GM23248 (cell line): ENCODE data around the gene RNF130.

ENCODE experiments used
- EZH2 ChIP-seq: fragments of 200-600 bp; sonication (generic); IDR thresholded peaks from 2 replicates; pipeline ENCODE4 v1.6.1; 2018; ENCODE audit warnings: antibody characterized with exemption, mild to moderate bottlenecking; ENCODE audit not compliant: insufficient read depth, poor library complexity, severe bottlenecking
- EZH2phosphoT487 ChIP-seq: fragments of 200-600 bp; sonication (generic); IDR thresholded peaks from 2 replicates; pipeline ENCODE4 v1.6.1; 2018; ENCODE audit warnings: antibody characterized with exemption, moderate library complexity, mild to moderate bottlenecking, low read depth; ENCODE audit not compliant: insufficient read depth

GRCh38 chr5:180115326-180116076 lies 43.9 kb upstream of the RNF130 start:
- TF ChIP-seq EZH2 (no peak), EZH2phosphoT487 (no peak)
